ENCODE measurements around the gene KRTAP5-3.

Gene KRTAP5-3

DNA sequence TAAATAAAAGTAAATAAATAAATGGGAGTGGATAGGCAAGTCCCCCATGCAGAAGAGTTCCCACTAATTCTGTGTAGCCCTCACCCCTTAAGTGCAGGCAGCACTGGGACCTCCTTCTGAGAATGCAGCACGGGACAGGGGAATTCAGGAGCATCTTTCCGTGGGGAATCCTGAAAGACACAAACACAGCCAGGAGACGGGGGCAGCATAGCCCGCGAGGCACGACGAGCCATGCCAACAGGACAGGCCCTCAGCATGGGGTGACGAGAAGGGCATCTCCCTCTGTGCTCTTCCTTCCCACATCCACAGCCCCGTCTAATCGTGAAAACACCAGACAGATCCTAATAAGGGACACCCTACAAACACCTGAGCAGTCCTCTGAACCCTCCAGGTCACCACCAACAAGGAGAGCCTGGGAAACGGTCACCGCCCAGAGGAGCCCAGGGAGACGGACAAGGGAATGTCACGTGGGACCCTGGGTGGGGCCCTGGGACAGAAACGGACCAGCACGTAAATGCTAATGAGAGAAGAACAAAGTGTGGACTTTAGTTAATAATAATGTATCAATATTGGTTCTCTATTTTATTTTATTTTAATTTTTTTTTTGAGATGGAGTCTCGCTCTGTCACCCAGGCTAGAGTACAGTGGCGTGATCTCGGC is 28.2 kb upstream of the KRTAP5-3 start:
- Histone ChIP-seq H3K9me3 (ENCODE audit: control insufficient read depth, insufficient read depth, low read length) (no peaks in the 10 kb centered on the region), H3K9ac (ENCODE audit: low read depth, low read length) (no peak overlapping the region), H3K4me1 (ENCODE audit: insufficient read depth, low read length) (no peaks in the 10 kb centered on the region; the same call in 1 of the 2 replicates), H3K36me3 (ENCODE audit: insufficient read depth, low read length) (no peaks in the 10 kb centered on the region)

- H3K36me3 ChIP-seq (ENCODE audit: insufficient read depth, low read length): no peaks in the 10 kb centered on the region
- H3K9ac ChIP-seq (ENCODE audit: low read depth, low read length): no peak overlapping the region
- no peaks in the 10 kb centered on the region for H3K9me3 ChIP-seq (ENCODE audit: control insufficient read depth, insufficient read depth, low read length)
- peaks cover 3% of the 10 kb centered on the region for H3K4me1 ChIP-seq (ENCODE audit: insufficient read depth, low read length)
Measured at GRCh38 chr11:1633864-1634263, 25.6 kb upstream of the KRTAP5-3 start.

GRCh38 chr11:1632053-1632714 is 23.9 kb upstream of the KRTAP5-3 start:
- Histone ChIP-seq H3K9me3 (ENCODE audit: control insufficient read depth, insufficient read depth, low read length) (no peaks in the 10 kb centered on the region), H3K4me1 (ENCODE audit: insufficient read depth, low read length) (peaks cover 3% of the 10 kb centered on the region), H3K9ac (ENCODE audit: low read depth, low read length) (no peak overlapping the region), H3K36me3 (ENCODE audit: insufficient read depth, low read length) (no peaks in the 10 kb centered on the region)

- Histone ChIP-seq H3K9me3 (ENCODE audit: control insufficient read depth, insufficient read depth, low read length) (no peaks in the 10 kb centered on the region), H3K4me1 (ENCODE audit: insufficient read depth, low read length) (peaks cover 3% of the 10 kb centered on the region), H3K9ac (ENCODE audit: low read depth, low read length) (no peak overlapping the region)
Measured at GRCh38 chr11:1631066-1631568, 22.9 kb upstream of the KRTAP5-3 start.

GRCh38 chr11:1630271-1630670 is 22.0 kb upstream of the KRTAP5-3 start:
- Histone ChIP-seq H3K4me1 (ENCODE audit: insufficient read depth, low read length) (peaks cover 3% of the 10 kb centered on the region), H3K36me3 (ENCODE audit: insufficient read depth, low read length) (no peaks in the 10 kb centered on the region), H3K9me3 (ENCODE audit: control insufficient read depth, insufficient read depth, low read length) (no peaks in the 10 kb centered on the region), H3K9ac (ENCODE audit: low read depth, low read length) (no peak overlapping the region)

More at GRCh38 chr11:1631066-1631568, 22.9 kb upstream of the KRTAP5-3 start:
- H3K36me3 ChIP-seq (ENCODE audit: insufficient read depth, low read length): no peaks in the 10 kb centered on the region

DNA sequence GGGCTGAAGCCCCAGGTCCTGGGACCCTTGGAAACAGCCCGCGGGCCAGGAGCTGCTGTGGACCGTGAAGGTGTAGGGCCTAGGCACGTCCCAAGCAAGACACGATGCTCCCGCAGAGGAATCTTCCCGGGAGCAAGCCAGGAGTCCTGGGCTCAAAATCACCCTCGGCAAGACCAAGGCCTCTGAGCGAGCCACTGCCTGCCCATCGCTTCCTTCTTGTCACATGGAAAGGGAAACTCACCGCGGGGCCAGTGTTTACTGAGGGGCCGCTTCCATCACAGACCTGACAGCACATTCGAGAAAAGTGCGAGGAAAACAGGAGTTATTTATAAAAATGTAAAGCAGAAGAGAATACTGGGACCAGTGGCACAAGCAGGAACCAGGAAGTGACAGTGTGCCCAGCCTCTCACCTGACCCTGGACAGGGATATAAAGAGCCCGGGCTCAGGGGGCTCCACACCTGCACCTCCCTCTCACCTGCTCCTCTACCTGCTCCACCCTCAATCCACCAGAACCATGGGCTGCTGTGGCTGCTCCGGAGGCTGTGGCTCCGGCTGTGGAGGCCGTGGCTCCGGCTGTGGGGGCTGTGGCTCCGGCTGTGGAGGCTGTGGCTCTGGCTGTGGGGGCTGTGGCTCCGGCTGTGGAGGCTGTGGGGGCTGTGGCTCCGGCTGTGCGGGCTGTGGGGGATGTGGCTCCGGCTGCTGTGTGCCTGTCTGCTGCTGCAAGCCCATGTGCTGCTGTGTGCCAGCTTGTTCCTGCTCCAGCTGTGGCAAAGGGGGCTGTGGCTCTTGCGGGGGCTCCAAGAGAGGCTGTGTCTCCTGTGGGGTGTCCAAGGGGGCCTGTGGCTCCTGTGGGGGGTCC is 21.3 kb upstream of the KRTAP5-3 start, which contains the start of gene KRTAP5-5:
Gene KRTAP5-5 (plus strand): TSS at position 450 of the 860 bp plus-strand sequence. CDS start 66 bp downstream, at position 516.
- Histone ChIP-seq H3K4me1 (ENCODE audit: insufficient read depth, low read length) (peaks cover 3% of the 10 kb centered on the region), H3K9me3 (ENCODE audit: control insufficient read depth, insufficient read depth, low read length) (no peaks in the 10 kb centered on the region), H3K9ac (ENCODE audit: low read depth, low read length) (no peak within 1 kb of the TSS), H3K36me3 (ENCODE audit: insufficient read depth, low read length) (no peaks in the 10 kb centered on the region)

DNA sequence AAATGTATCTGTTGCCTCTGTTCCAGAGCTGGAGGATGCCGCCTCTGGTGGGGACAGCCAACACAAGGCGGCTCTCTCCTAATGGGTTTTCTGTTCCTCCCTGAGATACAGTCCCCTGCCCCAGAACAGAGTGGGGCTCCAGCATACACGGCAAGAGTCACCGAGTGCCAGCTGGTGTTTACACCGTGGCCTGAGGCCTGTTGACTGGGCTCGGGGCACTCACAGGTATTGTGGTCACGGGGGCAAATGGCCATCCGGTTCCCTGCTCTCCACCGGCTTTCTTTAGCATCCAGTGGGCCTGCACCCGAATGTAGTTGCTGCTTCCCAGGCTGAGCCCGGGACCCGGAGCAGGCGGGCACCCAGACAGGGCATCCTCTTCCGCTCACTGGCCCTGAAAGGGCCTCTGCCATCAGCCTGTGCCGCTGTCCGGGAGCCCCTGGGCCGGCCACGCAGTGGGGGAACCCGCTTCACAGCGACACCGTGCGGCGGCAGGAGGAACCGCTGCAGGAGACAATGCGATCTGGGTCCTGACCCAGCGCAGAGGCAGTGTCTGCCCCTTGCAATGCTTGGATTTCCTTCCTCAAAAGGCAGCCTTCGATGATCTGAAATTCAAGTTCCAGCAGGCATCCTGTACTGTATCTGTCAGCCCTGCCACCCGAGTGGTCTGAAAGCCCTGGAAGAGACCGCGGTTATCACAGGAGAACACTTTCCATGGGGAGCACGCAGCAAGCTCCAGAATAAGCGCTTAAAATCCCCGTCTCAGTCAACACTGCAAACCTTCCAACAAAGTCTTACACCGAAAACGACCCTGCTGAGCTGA is 20.5 kb upstream of the KRTAP5-3 start:
- peaks cover 3% of the 10 kb centered on the region for H3K4me1 ChIP-seq (ENCODE audit: insufficient read depth, low read length)
- no peak overlapping the region for H3K9ac ChIP-seq (ENCODE audit: low read depth, low read length)
- no peaks in the 10 kb centered on the region for H3K9me3 ChIP-seq (ENCODE audit: control insufficient read depth, insufficient read depth, low read length)
- H3K36me3 ChIP-seq (ENCODE audit: insufficient read depth, low read length): no peaks in the 10 kb centered on the region

DNA sequence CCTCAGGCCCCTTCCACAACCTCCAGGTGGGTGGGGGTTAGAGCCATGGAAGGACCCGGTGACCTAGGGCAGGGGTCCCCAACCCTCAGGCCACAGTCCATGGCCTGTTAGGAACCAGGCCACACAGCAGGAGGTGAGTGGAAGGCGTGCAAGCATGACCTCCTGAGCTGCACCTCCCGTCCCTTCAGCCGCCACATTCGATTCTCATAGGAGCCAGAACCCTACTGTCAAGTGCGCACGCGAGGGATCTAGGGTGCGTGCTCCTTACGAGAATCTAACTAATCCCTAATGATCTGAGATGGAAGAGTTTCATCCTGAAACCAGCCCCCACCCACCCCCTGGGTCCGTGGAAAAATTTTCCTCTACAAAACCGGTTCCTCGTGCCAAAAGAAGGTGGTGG is 17.3 kb upstream of the KRTAP5-3 start:
- Histone ChIP-seq H3K9ac (ENCODE audit: low read depth, low read length) (no peak overlapping the region), H3K4me1 (ENCODE audit: insufficient read depth, low read length) (peaks cover 3% of the 10 kb centered on the region; the same call in 1 of the 2 replicates), H3K36me3 (ENCODE audit: insufficient read depth, low read length) (no peaks in the 10 kb centered on the region), H3K9me3 (ENCODE audit: control insufficient read depth, insufficient read depth, low read length) (no peaks in the 10 kb centered on the region)

GRCh38 chr11:1624621-1625020 is 16.4 kb upstream of the KRTAP5-3 start:
- Histone ChIP-seq H3K9me3 (ENCODE audit: control insufficient read depth, insufficient read depth, low read length) (no peaks in the 10 kb centered on the region), H3K9ac (ENCODE audit: low read depth, low read length) (no peak overlapping the region)

GRCh38 chr11:1623716-1624115 is 15.5 kb upstream of the KRTAP5-3 start:
- Histone ChIP-seq H3K36me3 (ENCODE audit: insufficient read depth, low read length) (no peaks in the 10 kb centered on the region), H3K9me3 (ENCODE audit: control insufficient read depth, insufficient read depth, low read length) (no peaks in the 10 kb centered on the region), H3K9ac (ENCODE audit: low read depth, low read length) (no peak overlapping the region), H3K4me1 (ENCODE audit: insufficient read depth, low read length) (no peaks in the 10 kb centered on the region)

More at GRCh38 chr11:1624621-1625020, 16.4 kb upstream of the KRTAP5-3 start:
- Histone ChIP-seq H3K36me3 (ENCODE audit: insufficient read depth, low read length) (no peaks in the 10 kb centered on the region), H3K4me1 (ENCODE audit: insufficient read depth, low read length) (peaks cover 3% of the 10 kb centered on the region; the same call in 1 of the 2 replicates)

DNA sequence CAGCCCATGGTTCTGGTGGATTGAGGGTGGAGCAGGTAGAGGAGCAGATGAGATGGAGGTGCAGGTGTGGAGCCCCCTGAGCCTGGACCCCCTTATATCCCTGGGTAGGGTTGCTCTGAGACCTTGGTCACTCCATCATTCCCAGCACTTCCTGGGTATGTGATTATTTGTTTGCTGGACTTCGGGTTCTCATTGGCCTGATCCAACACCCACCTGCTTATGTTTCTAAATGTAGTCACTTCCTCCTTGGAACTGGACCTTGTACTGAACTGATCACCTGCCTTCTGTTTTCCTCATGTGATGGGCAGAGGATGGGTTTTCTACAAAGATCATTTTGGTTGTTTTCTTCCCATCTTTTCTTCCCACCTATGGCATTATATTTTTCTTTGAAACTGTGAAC is 13.8 kb upstream of the KRTAP5-3 start, which contains the start of gene KRTAP5-4:
Gene KRTAP5-4 (minus strand): TSS at position 53 of the 400 bp plus-strand sequence. CDS start 45 bp downstream, at position 8.
- H3K36me3 ChIP-seq (ENCODE audit: insufficient read depth, low read length): no peaks in the 10 kb centered on the region
- H3K9ac ChIP-seq (ENCODE audit: low read depth, low read length): no peak within 1 kb of the TSS
- no peaks in the 10 kb centered on the region for H3K9me3 ChIP-seq (ENCODE audit: control insufficient read depth, insufficient read depth, low read length)
- no peaks in the 10 kb centered on the region for H3K4me1 ChIP-seq (ENCODE audit: insufficient read depth, low read length)

- Histone ChIP-seq H3K9ac (ENCODE audit: low read depth, low read length) (no peak overlapping the region), H3K4me1 (ENCODE audit: insufficient read depth, low read length) (no peaks in the 10 kb centered on the region), H3K9me3 (ENCODE audit: control insufficient read depth, insufficient read depth, low read length) (no peaks in the 10 kb centered on the region), H3K36me3 (ENCODE audit: insufficient read depth, low read length) (no peaks in the 10 kb centered on the region)
Measured at GRCh38 chr11:1619449-1619848, 11.2 kb upstream of the KRTAP5-3 start.

GRCh38 chr11:1618231-1618630 is 10.0 kb upstream of the KRTAP5-3 start:
- Histone ChIP-seq H3K4me1 (ENCODE audit: insufficient read depth, low read length) (no peaks in the 10 kb centered on the region), H3K36me3 (ENCODE audit: insufficient read depth, low read length) (no peaks in the 10 kb centered on the region), H3K9ac (ENCODE audit: low read depth, low read length) (no peak overlapping the region), H3K9me3 (ENCODE audit: control insufficient read depth, insufficient read depth, low read length) (no peaks in the 10 kb centered on the region)
